Neural progenitor cell (in vitro differentiated cells): ENCODE data around the gene RSU1.

Experiments
- EZH2 ChIP-seq: fragments of 200-600 bp; sonication (generic); IDR thresholded peaks from 2 replicates; pipeline ENCODE4 v1.6.1; 2017; ENCODE audit warnings: antibody characterized with exemption, mild to moderate bottlenecking, moderate library complexity
- TF ChIP-seq, protein P1 (sequence below): fragments of 200-600 bp; sonication (generic); IDR thresholded peaks from 2 replicates; pipeline ENCODE4 v1.5.1; 2017; ENCODE audit warnings: antibody characterized with exemption, mild to moderate bottlenecking

DNA sequence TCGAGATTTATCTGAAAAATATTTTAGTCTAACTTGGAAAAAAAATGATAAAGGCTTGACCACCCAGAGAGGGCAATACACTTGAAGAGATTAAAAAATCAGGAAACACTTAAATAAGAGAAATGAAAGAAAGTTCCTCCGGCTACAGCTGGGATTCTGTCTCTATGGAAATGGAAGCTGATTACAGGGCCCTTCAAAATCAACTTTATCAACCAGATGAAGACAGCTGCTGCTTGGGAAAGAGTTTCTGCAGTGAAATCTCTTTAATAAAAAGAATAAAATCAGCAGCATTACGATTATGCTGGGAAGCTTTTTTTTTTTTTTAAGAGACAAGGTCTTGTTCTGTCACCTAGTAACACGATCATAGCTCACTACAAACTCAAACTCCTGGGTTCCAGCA, 4.5 kb downstream of the RSU1 start:
- TF ChIP-seq EZH2: no peak
- TF ChIP-seq, protein P1, sequence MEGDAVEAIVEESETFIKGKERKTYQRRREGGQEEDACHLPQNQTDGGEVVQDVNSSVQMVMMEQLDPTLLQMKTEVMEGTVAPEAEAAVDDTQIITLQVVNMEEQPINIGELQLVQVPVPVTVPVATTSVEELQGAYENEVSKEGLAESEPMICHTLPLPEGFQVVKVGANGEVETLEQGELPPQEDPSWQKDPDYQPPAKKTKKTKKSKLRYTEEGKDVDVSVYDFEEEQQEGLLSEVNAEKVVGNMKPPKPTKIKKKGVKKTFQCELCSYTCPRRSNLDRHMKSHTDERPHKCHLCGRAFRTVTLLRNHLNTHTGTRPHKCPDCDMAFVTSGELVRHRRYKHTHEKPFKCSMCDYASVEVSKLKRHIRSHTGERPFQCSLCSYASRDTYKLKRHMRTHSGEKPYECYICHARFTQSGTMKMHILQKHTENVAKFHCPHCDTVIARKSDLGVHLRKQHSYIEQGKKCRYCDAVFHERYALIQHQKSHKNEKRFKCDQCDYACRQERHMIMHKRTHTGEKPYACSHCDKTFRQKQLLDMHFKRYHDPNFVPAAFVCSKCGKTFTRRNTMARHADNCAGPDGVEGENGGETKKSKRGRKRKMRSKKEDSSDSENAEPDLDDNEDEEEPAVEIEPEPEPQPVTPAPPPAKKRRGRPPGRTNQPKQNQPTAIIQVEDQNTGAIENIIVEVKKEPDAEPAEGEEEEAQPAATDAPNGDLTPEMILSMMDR: no peak
